A549 (cell line): ENCODE measurements around the gene CORO2B. TPM values are rescaled to one million over a fixed set of nuclear protein-coding genes. Genes with fewer than 3 reads are reported as not detected.

Experiments
- ATAC-seq, 2 experiments: fragments of 200-7000 bp in 1 of 2; fragments of >200 bp in 1 of 2; cut with Nextera tagmentation in 1 of 2; cut with Tn5 transposase in 1 of 2; 3 replicates each; pipeline versions ENCODE4 v1.8.0 to v1.9.1; 2018 to 2020; ENCODE audit warnings: mild to moderate bottlenecking in 1 of 2, moderate library complexity in 1 of 2
- CTCF ChIA-PET: fragments of 300-600 bp; sonication (Branson Sonifier 250); formaldehyde crosslinking; extraction: SDS; loops from one replicate; lab custom pipeline; 2021; ENCODE audit warnings: antibody characterized with exemption, inconsistent platforms; lab: Yijun Ruan, JAX
- POLR2A ChIA-PET: fragments of 350-600 bp; formaldehyde crosslinking; extraction: SDS; loops from one replicate; lab custom pipeline; 2021; ENCODE audit warnings: antibody characterized with exemption, inconsistent platforms; lab: Yijun Ruan, JAX
- DNase-seq, 2 experiments: peaks; one replicate each; pipeline versions ENCODE4 v3.0.0 to v3.0.0-alpha.2; 2011 to 2016; ENCODE audit warnings: low read depth in 1 of 2, low spot score in 1 of 2
- FAIRE-seq: peaks from 2 replicates; lab custom pipeline; 2011; peaks lifted over from hg19 to GRCh38; lab: Jason Lieb, UNC
- H3K27ac ChIP-seq, 2 experiments: fragments of >200 bp; sonication (Bioruptor Twin); formaldehyde crosslinking; 3 replicates each; pipeline ENCODE4 v1.5.1; 2016 to 2017
- H3K4me1 ChIP-seq: fragments of >200 bp; sonication (Bioruptor Twin); formaldehyde crosslinking; 3 replicates; pipeline ENCODE4 v1.6.1; 2016
- H3K4me2 ChIP-seq: fragments of >200 bp; sonication (Bioruptor Twin); formaldehyde crosslinking; 3 replicates; pipeline ENCODE4 v1.6.1; 2016
- H3K4me3 ChIP-seq: fragments of >200 bp; sonication (Bioruptor Twin); formaldehyde crosslinking; 3 replicates; pipeline ENCODE4 v1.5.1; 2016
- H3K9me3 ChIP-seq: fragments of >200 bp; sonication (Bioruptor Twin); formaldehyde crosslinking; 3 replicates; pipeline ENCODE4 v1.6.1; 2016
- BHLHE40 ChIP-seq: IDR thresholded peaks from 2 replicates; pipeline ENCODE4 v1.6.1; 2012; ENCODE audit warnings: low read depth, low read length, inconsistent platforms
- CEBPB ChIP-seq, 2 experiments: fragments of >200 bp in 1 of 2; sonication (Bioruptor Twin) in 1 of 2; formaldehyde crosslinking in 1 of 2; IDR thresholded peaks; 2 replicates each; pipeline ENCODE4 v1.6.1; 2012 to 2016
- CHD2 ChIP-seq: fragments of 150-350 bp; IDR thresholded peaks from 2 replicates; pipeline ENCODE4 v1.6.1; 2014; ENCODE audit warnings: low read length; ENCODE audit not compliant: partially characterized antibody
- CTCF ChIP-seq: fragments of >200 bp; sonication (Bioruptor Twin); formaldehyde crosslinking; IDR thresholded peaks from 3 replicates; pipeline ENCODE4 v1.5.1; 2016
- E2F6 ChIP-seq: IDR thresholded peaks from 2 replicates; pipeline ENCODE4 v1.6.1; 2012; ENCODE audit warnings: low read depth, borderline replicate concordance
- ELK1 ChIP-seq: fragments of 150-350 bp; IDR thresholded peaks from 2 replicates; pipeline ENCODE4 v1.6.1; 2014; ENCODE audit warnings: low read depth, mild to moderate bottlenecking, low read length
- EP300 ChIP-seq, 2 experiments: fragments of >200 bp; sonication (Bioruptor Twin); formaldehyde crosslinking; IDR thresholded peaks; 2 replicates in 1 of 2; 3 replicates in 1 of 2; pipeline ENCODE4 v1.6.1; 2016 to 2017
- ESRRA ChIP-seq: fragments of 150-350 bp; IDR thresholded peaks from 2 replicates; pipeline ENCODE4 v1.6.1; 2014; ENCODE audit warnings: mild to moderate bottlenecking, low read length, borderline replicate concordance
- FOSL2 ChIP-seq, 2 experiments: fragments of 450-650 bp in 1 of 2; fragments of >200 bp in 1 of 2; sonication (Bioruptor Twin) in 1 of 2; formaldehyde crosslinking; IDR thresholded peaks; 2 replicates each; pipeline versions ENCODE4 v1.5.0 to v1.6.1; 2016 to 2020; ENCODE audit warnings: mild to moderate bottlenecking in 1 of 2, moderate library complexity in 1 of 2
- FOXS1 ChIP-seq: fragments of 250-450 bp; sonication (Bioruptor Pico); IDR thresholded peaks from 2 replicates; pipeline ENCODE4 v1.5.0; 2020; ENCODE audit warnings: mild to moderate bottlenecking, moderate library complexity
- GATA3 ChIP-seq: IDR thresholded peaks from 2 replicates; pipeline ENCODE4 v1.6.1; 2012; ENCODE audit warnings: borderline replicate concordance
- HDAC2 ChIP-seq: fragments of 200-600 bp; sonication (generic); IDR thresholded peaks from 2 replicates; pipeline ENCODE4 v1.6.1; 2016
- HEYL ChIP-seq: fragments of 250-450 bp; sonication (Bioruptor Pico); IDR thresholded peaks from 2 replicates; pipeline ENCODE4 v1.8.0; 2021; ENCODE audit warnings: mild to moderate bottlenecking, moderate library complexity
- HOXB13 ChIP-seq: fragments of 250-450 bp; sonication (Bioruptor Pico); IDR thresholded peaks from 2 replicates; pipeline ENCODE4 v1.5.0; 2020; ENCODE audit warnings: low read depth, mild to moderate bottlenecking, moderate library complexity
- KDM1A ChIP-seq: fragments of 200-600 bp; sonication (generic); IDR thresholded peaks from 2 replicates; pipeline ENCODE4 v1.6.1; 2016; ENCODE audit warnings: low read depth, mild to moderate bottlenecking
- KDM5A ChIP-seq: fragments of 200-600 bp; sonication (generic); IDR thresholded peaks from 2 replicates; pipeline ENCODE4 v1.6.1; 2016; ENCODE audit warnings: antibody characterized with exemption, mild to moderate bottlenecking
- NPAS2 ChIP-seq: fragments of 250-450 bp; sonication (Bioruptor Pico); IDR thresholded peaks from 2 replicates; pipeline ENCODE4 v1.8.0; 2022; ENCODE audit warnings: mild to moderate bottlenecking, moderate library complexity, borderline replicate concordance
- NR3C1 ChIP-seq: fragments of >200 bp; sonication (Bioruptor Twin); formaldehyde crosslinking; IDR thresholded peaks from 3 replicates; pipeline ENCODE4 v1.6.1; 2017
- PBX3 ChIP-seq: IDR thresholded peaks from 2 replicates; pipeline ENCODE4 v1.6.1; 2012
- RAD21 ChIP-seq, 2 experiments: fragments of >200 bp in 1 of 2; sonication (Bioruptor Twin) in 1 of 2; formaldehyde crosslinking in 1 of 2; IDR thresholded peaks in 1 of 2; conservative IDR thresholded peaks in 1 of 2; 2 replicates in 1 of 2; 3 replicates in 1 of 2; pipeline ENCODE4 v1.6.1; 2012 to 2018; ENCODE audit warnings: inconsistent platforms in 1 of 2
- RNF2 ChIP-seq: fragments of 200-600 bp; sonication (generic); IDR thresholded peaks from 2 replicates; pipeline ENCODE4 v1.6.1; 2016; ENCODE audit warnings: low read depth, mild to moderate bottlenecking, antibody characterized with exemption, moderate library complexity, borderline replicate concordance
- ZC3H11A ChIP-seq: fragments of 450-650 bp; IDR thresholded peaks from 2 replicates; pipeline ENCODE4 v1.6.1; 2014; ENCODE audit warnings: antibody characterized with exemption, mild to moderate bottlenecking
- ZFP36 ChIP-seq: fragments of 450-650 bp; IDR thresholded peaks from 2 replicates; pipeline ENCODE4 v1.6.1; 2014; ENCODE audit warnings: borderline replicate concordance; ENCODE audit not compliant: partially characterized antibody
- WGBS: methylation state at CpG from one replicate; pipeline ENCODE4 v1.1.6; 2017; ENCODE audit errors: missing lambda C conversion rate; 5-methylcytosine and 5-hydroxymethylcytosine counted together
- polyA plus RNA-seq, 4 experiments: library from polyadenylated mRNA; depleted of rRNA in 3 of 4; stranded (reverse); fragments of >200 nt; fragmentation: RNase III in 1 of 4; extraction: RNeasy Plus Mini Kit Qiagen cat#74134 plus additional on column Dnase treatment in 1 of 4; gene quantifications; 2 replicates in 3 of 4; 3 replicates in 1 of 4; pipeline ENCODE4 v1.2.3, GENCODE V29; 2011 to 2017

Gene CORO2B
- polyA plus RNA-seq, 2 of the 4 experiments (the other 2 are of a cell fraction), result 2.0 to 2.3 TPM

GRCh38 chr15:68682330-68682729 is 103.5 kb downstream of the CORO2B start:
- no peak for FAIRE-seq
- no peak for DNase-seq
- H3K4me1 ChIP-seq, result no peaks in the 10 kb centered on the region
- no peaks in the 10 kb centered on the region for H3K9me3 ChIP-seq
- 33% methylated on average over 5 of the region's 5 CpGs for WGBS
- POLR2A ChIA-PET, result no interaction called here
- no peak for TF ChIP-seq E2F6
- TF ChIP-seq KDM5A, result no peak
- TF ChIP-seq NR3C1, result no peak
- no peak for TF ChIP-seq HOXB13 (CRISPR knock-in tag)
- no peak for TF ChIP-seq BHLHE40
- TF ChIP-seq ZFP36, result no peak
- TF ChIP-seq CHD2, result no peak
- TF ChIP-seq RAD21 (conservative IDR thresholded peaks at IDR 0.05 in 1 of 2, IDR thresholded peaks at IDR 0.05 in 1 of 2), result no peak
- TF ChIP-seq PBX3, result no peak
- no peak for TF ChIP-seq ESRRA
- no peak for TF ChIP-seq GATA3
- TF ChIP-seq NPAS2 (CRISPR knock-in tag), result no peak
- no peak overlapping the region for H3K4me3 ChIP-seq
- no peak overlapping the region for H3K27ac ChIP-seq
- CTCF ChIA-PET, result interaction anchor here (1.6 to 22.7 kb wide), 4 partner anchors 8 to 375 kb away, joined by 7 to 452 read pairs (median 132); no protein-coding TSS in a partner anchor
- ATAC-seq, result peak in 1 of 2 experiments; percentile 26; a peak in 3 of 6 replicates
- H3K4me2 ChIP-seq, result no peak overlapping the region

- ChIA-PET POLR2A (no interaction called here), CTCF (interaction anchor here (1.6 to 22.7 kb wide), 3 partner anchors 9 to 376 kb away, joined by 7 to 452 read pairs (median 19); no protein-coding TSS in a partner anchor)
- ATAC-seq, result no peak
Measured at GRCh38 chr15:68683026-68683425, 104.2 kb downstream of the CORO2B start.

More at GRCh38 chr15:68683026-68683425, 104.2 kb downstream of the CORO2B start:
- Histone ChIP-seq H3K27ac (no peak overlapping the region), H3K9me3 (no peaks in the 10 kb centered on the region), H3K4me3 (no peak overlapping the region), H3K4me2 (no peak overlapping the region), H3K4me1 (no peaks in the 10 kb centered on the region)
- TF ChIP-seq NPAS2 (CRISPR knock-in tag) (no peak), CEBPB (IDR thresholded peaks at IDR 0.05) (no peak), HEYL (no peak), ZC3H11A (no peak), PBX3 (no peak), CTCF (no peak), KDM1A (no peak), RNF2 (no peak), HDAC2 (no peak), ELK1 (no peak), E2F6 (no peak), FOSL2 (IDR thresholded peaks at IDR 0.05) (no peak), FOSL2 (CRISPR knock-in tag; IDR thresholded peaks at IDR 0.05) (no peak), FOXS1 (CRISPR knock-in tag) (no peak), EP300 (IDR thresholded peaks at IDR 0.05) (no peak)
- 63% methylated on average over 8 of the region's 8 CpGs for WGBS
- DNase-seq (no peak), FAIRE-seq (no peak)
